OCI-LY3 (cell line): Measurements from ENCODE around the gene BPGM.

Source experiments
- H2AFZ ChIP-seq: fragments of 200-600, 300-600 bp; shearing (Covaris generic); 2 replicates; pipeline ENCODE4 v1.6.0; 2014; ENCODE audit warnings: antibody characterized with exemption, low read depth, low read length
- H3K27ac ChIP-seq: fragments of 200-600, 300-600 bp; sonication (generic); 2 replicates; pipeline ENCODE4 v1.5.1; 2014; ENCODE audit warnings: mild to moderate bottlenecking, low read length, moderate library complexity, mixed read lengths
- H3K27me3 ChIP-seq: fragments of 200-600, 300-600 bp; sonication (generic); 2 replicates; pipeline ENCODE4 v1.6.1; 2014; ENCODE audit warnings: low read depth, low read length, mixed read lengths
- H3K36me3 ChIP-seq: fragments of 200-600, 300-600 bp; sonication (generic); replicated peaks from 2 replicates; pipeline ENCODE3; 2014; ENCODE audit warnings: low read depth, low read length, mixed read lengths
- H3K4me1 ChIP-seq: fragments of 300-600, 200-600 bp; sonication (generic); 2 replicates; pipeline ENCODE4 v1.6.1; 2014; ENCODE audit warnings: low read length, mixed read lengths
- H3K4me2 ChIP-seq: fragments of 200-600, 300-600 bp; sonication (generic); 2 replicates; pipeline ENCODE4 v1.6.1; 2014; ENCODE audit warnings: low read length, mixed read lengths
- H3K4me3 ChIP-seq: fragments of 300-600, 200-600 bp; sonication (generic); 2 replicates; pipeline ENCODE4 v1.5.1; 2014; ENCODE audit warnings: antibody characterized with exemption, mild to moderate bottlenecking, low read length, moderate library complexity
- H3K79me2 ChIP-seq: fragments of 300-600, 200-600 bp; shearing (Covaris generic); 2 replicates; pipeline ENCODE4 v1.6.1; 2014; ENCODE audit warnings: mild to moderate bottlenecking, low read length, mixed read lengths
- H3K9ac ChIP-seq: fragments of 300-600, 200-600 bp; shearing (Covaris generic); 2 replicates; pipeline ENCODE4 v1.6.0; 2014; ENCODE audit warnings: mild to moderate bottlenecking, low read length, moderate library complexity
- H3K9me3 ChIP-seq: fragments of 200-600, 300-600 bp; shearing (Covaris generic); 2 replicates; pipeline ENCODE4 v1.6.1; 2014; ENCODE audit warnings: low read length, mixed read lengths; ENCODE audit not compliant: insufficient read depth
- H4K20me1 ChIP-seq: fragments of 200-600, 300-600 bp; sonication (generic); 2 replicates; pipeline ENCODE4 v1.6.1; 2016; ENCODE audit warnings: low read length, mixed read lengths; ENCODE audit not compliant: insufficient read depth
- CTCF ChIP-seq: fragments of 200-600, 300-600 bp; sonication (generic); IDR thresholded peaks from 2 replicates; pipeline ENCODE4 v1.5.1; 2014; ENCODE audit warnings: antibody characterized with exemption, low read length, low read depth
- EZH2phosphoT487 ChIP-seq: fragments of 200-600 bp; shearing (Covaris generic); IDR thresholded peaks from 2 replicates; pipeline ENCODE4 v1.6.1; 2018; ENCODE audit warnings: antibody characterized with exemption, mixed run types, low read depth

The BPGM gene

GRCh38 chr7:134646425-134647305, at the start of gene BPGM:
BPGM (plus strand) TSS chr7:134646853; CDS start chr7:134661508, 14,655 bp downstream.
- Histone ChIP-seq H3K4me2 (peak within 1 kb of the TSS; percentile 91), H3K4me3 (peak within 1 kb of the TSS; percentile 89), H4K20me1 (peaks cover 7% of the 10 kb centered on the region; the same call in 1 of the 2 replicates), H3K4me1 (peaks cover 43% of the 10 kb centered on the region), H3K9ac (peak within 1 kb of the TSS; percentile 83), H3K27ac (peak within 1 kb of the TSS; percentile 85), H3K36me3 (peaks cover 8% of the 10 kb centered on the region), H3K79me2 (peaks cover 15% of the 10 kb centered on the region), H3K27me3 (peaks cover 5% of the 10 kb centered on the region; the same call in 1 of the 2 replicates), H3K9me3 (no peaks in the 10 kb centered on the region), H2AFZ (peak within 1 kb of the TSS; percentile 83)
- peak; percentile 29; the same call in 1 of the 2 replicates for TF ChIP-seq CTCF
- no peak for TF ChIP-seq EZH2phosphoT487

DNA sequence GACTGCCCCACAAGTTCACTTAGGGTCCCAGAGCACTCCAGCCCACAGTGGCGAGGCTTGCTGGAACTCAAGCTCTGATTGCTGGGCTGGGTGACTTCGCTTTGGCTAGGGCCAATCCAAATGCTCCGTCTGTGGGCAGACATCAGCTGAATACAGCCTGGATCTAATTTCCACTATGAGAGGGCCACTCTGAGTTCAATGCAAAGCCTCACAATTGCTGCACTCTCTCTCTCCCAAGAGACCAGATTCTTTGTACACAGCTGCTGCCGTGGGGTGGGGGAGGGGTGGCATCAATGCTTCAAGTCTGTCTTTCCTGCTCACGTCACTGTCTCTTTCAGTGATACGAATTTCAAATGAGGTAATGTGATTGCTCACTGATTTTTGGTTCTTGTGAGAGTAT, 47.3 kb upstream of the BPGM start:
- TF ChIP-seq EZH2phosphoT487 (no peak), CTCF (no peak)
- no peak overlapping the region for H3K4me2 ChIP-seq
- no peaks in the 10 kb centered on the region for H4K20me1 ChIP-seq
- peaks cover 19% of the 10 kb centered on the region for H3K27me3 ChIP-seq
- H3K27ac ChIP-seq, result no peak overlapping the region
- H3K4me3 ChIP-seq, result no peak overlapping the region
- no peaks in the 10 kb centered on the region for H3K36me3 ChIP-seq
- no peaks in the 10 kb centered on the region for H3K79me2 ChIP-seq
- no peak overlapping the region for H3K9ac ChIP-seq
- no peaks in the 10 kb centered on the region for H3K9me3 ChIP-seq
- H2AFZ ChIP-seq, result no peak overlapping the region
- H3K4me1 ChIP-seq, result no peaks in the 10 kb centered on the region

DNA sequence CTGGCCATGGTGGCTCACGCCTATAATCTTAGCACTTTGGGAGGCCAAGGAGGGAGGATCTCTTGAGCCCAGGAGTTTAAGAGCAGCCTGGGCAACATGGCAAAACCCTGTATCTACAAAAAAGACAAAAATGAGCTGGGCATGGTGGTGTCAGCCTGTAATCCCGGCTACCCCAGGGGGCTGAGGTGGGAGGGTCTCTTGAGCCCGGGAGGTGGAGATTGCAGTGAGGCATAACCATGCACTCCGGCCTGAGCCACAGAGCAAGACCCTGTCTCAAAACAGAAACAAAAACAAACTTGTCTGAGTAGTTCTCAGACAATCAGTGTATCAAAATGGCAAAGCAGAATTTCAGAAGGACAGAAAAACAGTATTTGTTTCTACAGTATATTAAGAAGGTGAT, 45.2 kb upstream of the BPGM start:
- H3K27me3 ChIP-seq, result peaks cover 28% of the 10 kb centered on the region
- H3K4me1 ChIP-seq, result no peaks in the 10 kb centered on the region
- no peaks in the 10 kb centered on the region for H3K9me3 ChIP-seq
- no peak overlapping the region for H3K27ac ChIP-seq
- H2AFZ ChIP-seq, result no peak overlapping the region
- H3K4me2 ChIP-seq, result no peak overlapping the region
- H3K79me2 ChIP-seq, result no peaks in the 10 kb centered on the region
- H3K9ac ChIP-seq, result no peak overlapping the region
- no peaks in the 10 kb centered on the region for H4K20me1 ChIP-seq
- H3K36me3 ChIP-seq, result no peaks in the 10 kb centered on the region
- TF ChIP-seq EZH2phosphoT487 (no peak), CTCF (no peak)
- no peak overlapping the region for H3K4me3 ChIP-seq

DNA sequence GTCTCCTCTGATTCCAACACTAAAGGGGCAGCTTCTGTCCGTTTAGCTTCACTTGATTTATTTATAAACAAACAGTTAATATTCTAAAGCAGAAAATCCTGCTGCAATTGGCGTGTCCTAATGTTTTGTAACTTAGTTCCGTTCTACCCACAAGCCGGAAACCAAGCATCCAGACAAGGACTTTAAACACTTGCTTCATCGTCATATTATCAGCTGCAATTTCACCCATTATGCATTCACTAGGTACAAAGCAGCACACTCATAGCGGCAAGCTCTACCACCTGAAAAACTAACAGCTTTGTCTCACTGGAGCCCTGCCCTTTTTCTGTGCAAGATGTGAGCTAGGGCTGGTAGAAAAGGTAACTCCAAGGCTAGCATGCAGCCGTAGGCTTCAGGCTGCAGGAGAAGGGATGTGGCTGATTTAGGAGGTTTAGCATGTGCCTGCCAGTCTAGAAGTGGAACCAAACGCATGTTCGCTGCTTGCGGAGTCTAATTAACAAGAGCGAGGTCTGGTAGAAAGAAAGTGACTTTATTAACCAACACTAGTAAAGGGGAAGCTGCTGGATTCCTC, 43.7 kb upstream of the BPGM start:
- Histone ChIP-seq H3K79me2 (no peaks in the 10 kb centered on the region), H3K9ac (no peak overlapping the region), H2AFZ (peak overlapping the region; percentile 47; the same call in 1 of the 2 replicates), H4K20me1 (no peaks in the 10 kb centered on the region), H3K27me3 (peaks cover 43% of the 10 kb centered on the region), H3K4me1 (no peaks in the 10 kb centered on the region), H3K4me2 (peak overlapping the region; percentile 5; the same call in 1 of the 2 replicates), H3K27ac (no peak overlapping the region), H3K9me3 (no peaks in the 10 kb centered on the region), H3K36me3 (no peaks in the 10 kb centered on the region), H3K4me3 (peak overlapping the region; percentile 18; the same call in 1 of the 2 replicates)
- TF ChIP-seq CTCF, result no peak
- TF ChIP-seq EZH2phosphoT487, result no peak
